Upper lobe of left lung (tissue), 4 donors: ENCODE measurements around the gene GALC.

ENCODE experiments used
- CTCF ChIP-seq, 6 experiments: fragments of 450-650 bp in 4 of 6; fragments of 200-600 bp in 2 of 6; sonication (generic) in 2 of 6; IDR thresholded peaks; one replicate each; pipeline ENCODE4 v1.5.1; 2016 to 2019; ENCODE audit warnings: antibody characterized with exemption in 6 of 6
- POLR2A ChIP-seq, 4 donors: fragments of 450-650 bp; IDR thresholded peaks; one replicate each; pipeline ENCODE4 v1.5.1; 2016 to 2017; ENCODE audit warnings: antibody characterized with exemption in 4 of 4, mild to moderate bottlenecking in 2 of 4
- POLR2AphosphoS5 ChIP-seq, 2 donors: sonication (generic); formaldehyde crosslinking; IDR thresholded peaks; one replicate each; pipeline ENCODE4 v1.5.1; 2017; ENCODE audit warnings: antibody characterized with exemption in 2 of 2

DNA sequence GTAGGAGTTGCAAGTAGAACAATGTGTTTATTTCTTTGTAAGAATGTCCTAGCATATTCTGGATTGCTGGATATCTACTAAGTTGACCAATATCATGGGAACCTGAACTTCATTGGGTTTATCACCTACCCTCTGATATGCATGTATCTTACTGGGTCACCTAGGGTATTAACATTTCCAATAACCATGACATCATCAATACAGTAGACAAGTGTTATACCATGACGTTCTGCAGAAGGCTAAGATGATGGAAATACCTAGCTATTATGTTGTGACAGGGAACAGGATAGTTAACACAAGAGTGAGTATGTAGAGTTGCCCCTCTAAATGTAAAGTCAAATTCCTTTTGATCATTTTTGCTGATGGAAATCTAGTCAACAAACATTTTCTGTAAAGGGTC, 37.9 kb upstream of the GALC start:
- TF ChIP-seq POLR2A (IDR thresholded peaks at IDR 0.05) (no peak), POLR2AphosphoS5 (IDR thresholded peaks at IDR 0.05) (no peak), CTCF (IDR thresholded peaks at IDR 0.05) (no peak)
